Ishikawa (cell line): Measurements from ENCODE around the gene SBK1.

Experiments
- CEBPB ChIP-seq: IDR thresholded peaks from 2 replicates; pipeline ENCODE4 v1.6.1; 2012
- CREB1 ChIP-seq: IDR thresholded peaks from 2 replicates; pipeline ENCODE4 v1.6.1; 2012; ENCODE audit warnings: low read depth
- EGR1 ChIP-seq: IDR thresholded peaks from 2 replicates; pipeline ENCODE4 v1.6.1; 2012
- EP300 ChIP-seq: IDR thresholded peaks from 2 replicates; pipeline ENCODE4 v1.6.1; 2012; ENCODE audit warnings: borderline replicate concordance
- FOXM1 ChIP-seq: IDR thresholded peaks from 2 replicates; pipeline ENCODE4 v1.6.1; 2012; ENCODE audit warnings: low read depth, borderline replicate concordance
- NFIC ChIP-seq: IDR thresholded peaks from 2 replicates; pipeline ENCODE4 v1.6.1; 2012
- RAD21 ChIP-seq: IDR thresholded peaks from 2 replicates; pipeline ENCODE4 v1.6.1; 2012; ENCODE audit warnings: low read depth
- TAF1 ChIP-seq: IDR thresholded peaks from 2 replicates; pipeline ENCODE4 v1.6.1; 2012; ENCODE audit warnings: low read depth, mild to moderate bottlenecking
- TCF12 ChIP-seq: IDR thresholded peaks from 2 replicates; pipeline ENCODE4 v1.6.1; 2012; ENCODE audit warnings: low read depth
- TEAD4 ChIP-seq: IDR thresholded peaks from 2 replicates; pipeline ENCODE4 v1.6.1; 2012
- YY1 ChIP-seq: IDR thresholded peaks from 2 replicates; pipeline ENCODE4 v1.6.1; 2012; ENCODE audit warnings: low read depth
- ZBTB7A ChIP-seq: IDR thresholded peaks from 2 replicates; pipeline ENCODE4 v1.6.1; 2012; ENCODE audit warnings: low read depth
- TF ChIP-seq, protein P1 (sequence below): IDR thresholded peaks from 2 replicates; pipeline ENCODE4 v1.6.1; 2012; ENCODE audit warnings: low read depth, mild to moderate bottlenecking
- TF ChIP-seq, protein P2 (sequence below): IDR thresholded peaks from 2 replicates; pipeline ENCODE4 v1.6.1; 2012
- TF ChIP-seq, protein P3 (sequence below): IDR thresholded peaks from 2 replicates; pipeline ENCODE4 v1.6.1; 2012

Gene SBK1

DNA sequence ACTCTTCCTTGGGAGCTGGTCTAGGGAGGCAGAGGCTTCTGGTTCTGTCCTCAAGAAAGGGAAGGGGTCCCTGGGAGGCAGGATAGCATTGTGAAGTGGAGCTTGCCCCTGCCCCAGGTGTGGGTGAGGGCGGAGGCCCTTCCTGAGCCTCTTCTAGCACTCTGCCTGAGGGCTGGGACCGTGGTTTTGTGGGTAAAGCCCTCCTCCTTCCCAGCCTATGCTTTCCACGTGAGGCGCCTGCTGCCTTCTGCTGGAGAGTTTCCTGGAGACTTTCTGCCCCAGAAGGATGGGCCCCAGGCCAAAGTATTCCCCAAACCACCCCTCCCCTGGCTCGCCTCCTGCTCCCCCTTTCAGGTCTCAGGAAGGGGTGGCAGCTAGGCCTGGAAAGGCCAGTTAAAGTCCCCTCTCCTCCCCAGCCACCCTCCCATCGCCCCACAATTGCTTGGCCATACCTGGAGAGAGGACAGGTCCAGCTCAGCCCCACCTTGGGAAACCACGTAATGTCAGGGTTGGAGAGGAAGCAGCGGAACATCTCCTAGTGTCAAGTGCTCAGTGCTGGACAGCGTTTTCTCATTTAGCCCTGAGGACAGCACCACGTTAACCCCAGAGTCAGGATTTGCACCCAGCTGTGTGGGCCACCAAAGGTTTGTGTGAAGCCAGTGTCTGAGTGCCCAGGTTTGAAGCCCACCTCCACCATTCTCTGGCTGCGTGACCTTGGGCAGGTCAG, 5.6 kb downstream of the SBK1 start:
- TF ChIP-seq, protein P1, sequence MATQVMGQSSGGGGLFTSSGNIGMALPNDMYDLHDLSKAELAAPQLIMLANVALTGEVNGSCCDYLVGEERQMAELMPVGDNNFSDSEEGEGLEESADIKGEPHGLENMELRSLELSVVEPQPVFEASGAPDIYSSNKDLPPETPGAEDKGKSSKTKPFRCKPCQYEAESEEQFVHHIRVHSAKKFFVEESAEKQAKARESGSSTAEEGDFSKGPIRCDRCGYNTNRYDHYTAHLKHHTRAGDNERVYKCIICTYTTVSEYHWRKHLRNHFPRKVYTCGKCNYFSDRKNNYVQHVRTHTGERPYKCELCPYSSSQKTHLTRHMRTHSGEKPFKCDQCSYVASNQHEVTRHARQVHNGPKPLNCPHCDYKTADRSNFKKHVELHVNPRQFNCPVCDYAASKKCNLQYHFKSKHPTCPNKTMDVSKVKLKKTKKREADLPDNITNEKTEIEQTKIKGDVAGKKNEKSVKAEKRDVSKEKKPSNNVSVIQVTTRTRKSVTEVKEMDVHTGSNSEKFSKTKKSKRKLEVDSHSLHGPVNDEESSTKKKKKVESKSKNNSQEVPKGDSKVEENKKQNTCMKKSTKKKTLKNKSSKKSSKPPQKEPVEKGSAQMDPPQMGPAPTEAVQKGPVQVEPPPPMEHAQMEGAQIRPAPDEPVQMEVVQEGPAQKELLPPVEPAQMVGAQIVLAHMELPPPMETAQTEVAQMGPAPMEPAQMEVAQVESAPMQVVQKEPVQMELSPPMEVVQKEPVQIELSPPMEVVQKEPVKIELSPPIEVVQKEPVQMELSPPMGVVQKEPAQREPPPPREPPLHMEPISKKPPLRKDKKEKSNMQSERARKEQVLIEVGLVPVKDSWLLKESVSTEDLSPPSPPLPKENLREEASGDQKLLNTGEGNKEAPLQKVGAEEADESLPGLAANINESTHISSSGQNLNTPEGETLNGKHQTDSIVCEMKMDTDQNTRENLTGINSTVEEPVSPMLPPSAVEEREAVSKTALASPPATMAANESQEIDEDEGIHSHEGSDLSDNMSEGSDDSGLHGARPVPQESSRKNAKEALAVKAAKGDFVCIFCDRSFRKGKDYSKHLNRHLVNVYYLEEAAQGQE, result peak; percentile 73
- TF ChIP-seq TEAD4, result no peak

DNA sequence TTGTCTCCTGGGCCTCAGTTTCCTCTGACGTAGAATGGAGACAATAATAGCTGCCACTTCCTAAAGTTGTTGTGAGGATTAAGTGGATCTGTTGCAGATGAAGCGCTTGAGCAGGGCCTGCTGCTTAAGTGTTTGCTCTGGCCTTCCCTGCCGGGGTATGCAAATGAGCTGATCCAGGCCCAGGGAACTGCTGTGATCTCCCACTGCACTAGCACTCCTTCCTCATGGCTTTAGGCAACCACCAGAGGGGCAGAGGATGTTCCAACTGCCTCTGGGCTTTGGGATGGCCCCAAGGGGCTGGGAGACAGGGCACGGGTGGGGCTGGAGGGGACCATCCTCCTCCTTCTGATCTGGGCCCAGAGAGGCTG, 6.2 kb downstream of the SBK1 start:
- TF ChIP-seq FOXM1 (no peak), NFIC (no peak), CREB1 (no peak), TEAD4 (no peak), TCF12 (no peak), CEBPB (no peak), RAD21 (no peak), EP300 (no peak), YY1 (no peak), EGR1 (no peak), TAF1 (no peak), ZBTB7A (no peak)
- TF ChIP-seq, protein P2, sequence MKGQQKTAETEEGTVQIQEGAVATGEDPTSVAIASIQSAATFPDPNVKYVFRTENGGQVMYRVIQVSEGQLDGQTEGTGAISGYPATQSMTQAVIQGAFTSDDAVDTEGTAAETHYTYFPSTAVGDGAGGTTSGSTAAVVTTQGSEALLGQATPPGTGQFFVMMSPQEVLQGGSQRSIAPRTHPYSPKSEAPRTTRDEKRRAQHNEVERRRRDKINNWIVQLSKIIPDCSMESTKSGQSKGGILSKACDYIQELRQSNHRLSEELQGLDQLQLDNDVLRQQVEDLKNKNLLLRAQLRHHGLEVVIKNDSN, result no peak
- TF ChIP-seq, protein P1, result no peak
- TF ChIP-seq, protein P3, sequence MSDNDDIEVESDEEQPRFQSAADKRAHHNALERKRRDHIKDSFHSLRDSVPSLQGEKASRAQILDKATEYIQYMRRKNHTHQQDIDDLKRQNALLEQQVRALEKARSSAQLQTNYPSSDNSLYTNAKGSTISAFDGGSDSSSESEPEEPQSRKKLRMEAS, result no peak

DNA sequence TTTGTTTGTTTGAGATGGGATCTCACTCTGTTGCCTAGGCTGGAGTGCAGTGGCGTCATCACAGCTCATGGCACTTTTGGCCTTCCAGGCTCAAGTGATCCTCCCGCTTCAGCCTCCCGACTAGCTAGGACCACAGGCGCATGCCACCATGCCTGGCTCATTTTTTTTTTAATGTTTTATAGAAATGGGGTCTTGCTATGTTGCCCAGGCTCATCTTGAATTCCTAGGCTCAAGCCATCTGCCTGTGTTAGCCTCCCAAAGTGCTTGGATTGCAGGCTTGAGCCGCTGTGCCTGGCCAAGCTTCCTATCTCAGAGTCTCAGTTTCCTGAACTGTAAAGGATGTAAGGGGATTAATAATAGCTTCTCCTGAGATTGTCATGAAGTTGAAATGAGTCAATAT, 8.0 kb downstream of the SBK1 start:
- TF ChIP-seq, protein P1, result no peak
- no peak for TF ChIP-seq NFIC
- TF ChIP-seq CREB1, result no peak
- TF ChIP-seq TEAD4, result no peak
- TF ChIP-seq, protein P2, result no peak
- no peak for TF ChIP-seq YY1
- TF ChIP-seq TAF1, result no peak
- no peak for TF ChIP-seq RAD21
- no peak for TF ChIP-seq ZBTB7A
- no peak for TF ChIP-seq FOXM1

DNA sequence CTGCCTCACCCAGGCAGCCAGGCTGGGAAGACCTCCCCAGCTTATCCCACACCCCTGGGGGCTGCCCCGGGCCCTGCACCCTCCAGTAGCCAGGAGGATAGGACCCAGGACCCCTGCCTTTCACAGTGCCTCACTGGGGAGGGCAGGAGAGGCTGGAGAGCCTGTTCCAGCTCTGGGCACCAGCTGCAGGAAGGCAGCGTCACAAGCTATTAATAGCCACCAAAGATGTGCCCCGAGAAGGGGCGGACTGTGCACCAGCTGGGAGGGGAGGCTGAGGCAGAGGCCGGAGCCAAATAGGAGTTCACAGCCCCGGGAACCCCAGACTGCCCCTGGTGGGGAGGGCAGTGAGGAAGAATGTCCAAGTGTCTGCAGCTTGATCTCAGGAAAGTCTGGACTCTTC, 8.8 kb downstream of the SBK1 start:
- TF ChIP-seq, protein P3, result no peak
- no peak for TF ChIP-seq EP300

DNA sequence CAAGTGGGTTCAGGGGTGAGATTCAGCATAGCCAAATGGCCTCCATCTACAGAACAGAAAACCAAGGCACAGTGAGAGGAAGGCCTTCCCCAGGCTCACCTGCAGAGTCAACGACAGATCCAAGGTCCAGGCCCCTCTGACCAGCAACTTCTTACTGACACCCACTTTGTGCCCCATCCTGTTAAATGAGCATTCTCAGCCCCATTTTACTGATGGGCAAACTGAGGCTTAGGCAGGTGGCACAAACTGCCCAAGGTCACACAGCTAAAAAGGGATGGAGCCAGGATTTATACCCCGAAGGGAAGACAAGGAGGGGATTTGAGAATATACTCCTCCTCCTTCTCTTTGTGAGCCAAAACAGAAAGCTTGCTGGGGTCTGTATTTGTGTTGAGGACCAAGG, 9.3 kb downstream of the SBK1 start:
- no peak for TF ChIP-seq EP300
- no peak for TF ChIP-seq NFIC
- TF ChIP-seq, protein P2, result no peak
- TF ChIP-seq RAD21, result no peak
- no peak for TF ChIP-seq EGR1
- no peak for TF ChIP-seq CEBPB
- no peak for TF ChIP-seq YY1
- TF ChIP-seq TEAD4, result no peak
- TF ChIP-seq TAF1, result no peak
- TF ChIP-seq, protein P1, result no peak
- no peak for TF ChIP-seq CREB1
- no peak for TF ChIP-seq ZBTB7A
- TF ChIP-seq, protein P3, result no peak
- no peak for TF ChIP-seq TCF12
- TF ChIP-seq FOXM1, result no peak
